ENCODE measurements around the gene HDDC2.

Gene HDDC2, protein sequence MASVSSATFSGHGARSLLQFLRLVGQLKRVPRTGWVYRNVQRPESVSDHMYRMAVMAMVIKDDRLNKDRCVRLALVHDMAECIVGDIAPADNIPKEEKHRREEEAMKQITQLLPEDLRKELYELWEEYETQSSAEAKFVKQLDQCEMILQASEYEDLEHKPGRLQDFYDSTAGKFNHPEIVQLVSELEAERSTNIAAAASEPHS

GRCh38 chr6:125301435-125302391 lies at the start of gene HDDC2:
HDDC2 (minus strand) TSS chr6:125301967; CDS start chr6:125301932, 35 bp downstream.
- FAIRE-seq (no peak), DNase-seq (ENCODE audit: low spot score) (peak; percentile 38)

- DNase-seq (ENCODE audit: low spot score) = no peak
Observed at GRCh38 chr6:125346926-125347563, 45.3 kb upstream of the HDDC2 start.

GRCh38 chr6:125346201-125346925 lies 44.6 kb upstream of the HDDC2 start:
- DNase-seq (ENCODE audit: low spot score) = no peak
- no peak for FAIRE-seq

More at GRCh38 chr6:125346926-125347563, 45.3 kb upstream of the HDDC2 start:
- no peak for FAIRE-seq

DNA sequence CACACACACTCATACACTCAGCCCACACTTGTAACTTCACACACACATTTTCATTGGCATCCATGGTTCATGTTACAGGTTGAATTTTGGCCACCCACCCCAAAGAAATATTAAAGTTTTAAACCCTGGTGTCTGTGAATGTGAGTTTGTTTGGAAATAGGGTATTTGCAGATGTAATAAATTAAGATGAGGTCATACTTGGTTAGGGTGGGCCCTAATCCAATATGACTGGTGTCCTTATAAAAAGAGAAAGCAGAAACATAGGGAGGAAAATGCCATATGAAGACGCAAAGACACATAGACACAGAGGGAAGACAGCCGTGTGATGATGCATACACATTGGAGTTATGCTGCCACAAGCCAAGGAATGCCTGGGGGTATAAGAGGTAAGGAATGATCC lies 39.7 kb upstream of the HDDC2 start:
- FAIRE-seq (no peak), DNase-seq (ENCODE audit: low spot score) (no peak)

GRCh38 chr6:125340991-125341390 lies 39.2 kb upstream of the HDDC2 start:
- FAIRE-seq (no peak), DNase-seq (ENCODE audit: low spot score) (no peak)

- no peak for DNase-seq (ENCODE audit: low spot score)
- FAIRE-seq = no peak
Observed at GRCh38 chr6:125340175-125340835, 38.5 kb upstream of the HDDC2 start.

DNA sequence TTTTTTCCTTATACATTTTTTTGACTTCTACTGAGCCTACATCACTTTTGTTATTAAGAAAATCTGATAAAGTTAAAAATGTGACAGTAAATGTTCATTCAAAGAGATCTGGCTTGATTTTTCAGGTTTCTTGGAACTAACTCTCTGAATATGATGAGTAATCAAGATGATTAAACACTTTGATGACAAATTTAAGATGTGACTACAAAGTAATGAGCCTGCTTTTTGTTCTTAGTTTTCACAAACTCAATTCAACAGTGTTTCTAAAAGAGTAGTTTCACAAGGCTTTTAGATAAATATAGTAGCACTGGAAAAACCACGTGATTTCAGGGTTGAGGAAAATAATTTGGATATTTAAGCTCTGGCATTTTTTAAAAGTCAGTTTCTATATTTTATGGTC lies 37.9 kb upstream of the HDDC2 start:
- FAIRE-seq (no peak), DNase-seq (ENCODE audit: low spot score) (no peak)

- DNase-seq (ENCODE audit: low spot score) = no peak
- no peak for FAIRE-seq
Observed at GRCh38 chr6:125338381-125338780, 36.6 kb upstream of the HDDC2 start.

DNA sequence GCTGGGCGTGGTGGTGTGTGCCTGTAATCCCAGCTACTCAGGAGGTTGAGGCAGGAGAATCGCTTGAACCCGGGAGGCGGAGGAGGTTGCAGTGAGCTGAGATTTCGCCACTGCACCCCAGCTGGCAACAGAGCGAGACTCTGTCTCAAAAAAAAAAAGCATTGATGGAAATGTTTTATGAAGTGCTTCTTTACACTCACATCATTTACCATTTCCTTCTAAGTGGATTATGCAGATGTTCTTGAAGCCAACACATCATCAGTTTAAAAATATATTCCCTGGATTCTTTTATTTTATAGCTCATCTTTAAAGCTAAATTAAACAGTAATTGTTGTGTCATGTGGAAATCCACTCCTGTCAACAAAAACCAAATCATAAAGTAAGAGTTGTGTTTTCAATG lies 35.9 kb upstream of the HDDC2 start:
- FAIRE-seq (no peak), DNase-seq (ENCODE audit: low spot score) (no peak)

DNA sequence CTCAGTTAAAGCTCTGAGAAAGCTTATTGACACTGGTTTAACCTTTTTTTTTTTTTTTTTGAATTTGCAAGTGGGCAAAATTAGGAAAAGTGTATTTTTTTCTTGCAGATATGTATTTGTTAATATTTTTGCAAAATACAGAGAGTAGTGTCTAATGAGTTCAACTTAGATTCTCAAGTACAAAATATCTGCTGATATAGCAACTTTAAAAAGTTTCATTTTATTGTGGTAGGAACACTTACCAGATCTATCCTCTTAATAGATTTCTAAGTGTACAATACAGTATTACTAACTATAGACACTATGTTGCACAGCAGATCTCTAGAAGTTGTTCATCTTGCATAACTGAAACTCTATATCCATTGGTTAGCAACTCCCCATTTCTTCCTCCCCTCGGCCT lies 30.9 kb upstream of the HDDC2 start:
- no peak for DNase-seq (ENCODE audit: low spot score)
- no peak for FAIRE-seq

- no peak for FAIRE-seq
- no peak for DNase-seq (ENCODE audit: low spot score)
Observed at GRCh38 chr6:125325586-125325985, 23.8 kb upstream of the HDDC2 start.

GRCh38 chr6:125323376-125323775 lies 21.6 kb upstream of the HDDC2 start:
- FAIRE-seq = no peak
- no peak for DNase-seq (ENCODE audit: low spot score)

GRCh38 chr6:125316621-125317020 lies 14.9 kb upstream of the HDDC2 start:
- no peak for DNase-seq (ENCODE audit: low spot score)
- FAIRE-seq = no peak

DNA sequence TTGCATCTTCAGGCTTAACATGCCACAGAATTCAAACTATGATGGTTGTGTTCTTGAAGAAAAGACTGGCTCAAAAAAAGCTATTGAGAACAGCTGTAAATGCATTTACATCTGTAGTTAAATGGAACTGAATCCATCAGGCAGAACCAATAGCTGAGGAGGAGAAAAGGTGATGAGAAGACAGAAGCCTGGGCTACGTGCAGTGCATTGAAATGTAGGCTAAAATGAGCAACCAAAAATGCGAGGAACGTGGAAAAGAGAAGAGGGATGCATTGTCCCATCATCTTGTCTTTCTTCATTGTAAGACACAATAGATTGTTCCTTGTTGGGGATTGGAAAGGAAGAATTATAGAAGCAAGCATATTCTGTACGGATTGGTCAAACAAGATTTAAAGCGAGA lies 13.8 kb upstream of the HDDC2 start:
- DNase-seq (ENCODE audit: low spot score) (no peak), FAIRE-seq (no peak)

- FAIRE-seq = no peak
Observed at GRCh38 chr6:125314009-125314581, 12.3 kb upstream of the HDDC2 start.

DNA sequence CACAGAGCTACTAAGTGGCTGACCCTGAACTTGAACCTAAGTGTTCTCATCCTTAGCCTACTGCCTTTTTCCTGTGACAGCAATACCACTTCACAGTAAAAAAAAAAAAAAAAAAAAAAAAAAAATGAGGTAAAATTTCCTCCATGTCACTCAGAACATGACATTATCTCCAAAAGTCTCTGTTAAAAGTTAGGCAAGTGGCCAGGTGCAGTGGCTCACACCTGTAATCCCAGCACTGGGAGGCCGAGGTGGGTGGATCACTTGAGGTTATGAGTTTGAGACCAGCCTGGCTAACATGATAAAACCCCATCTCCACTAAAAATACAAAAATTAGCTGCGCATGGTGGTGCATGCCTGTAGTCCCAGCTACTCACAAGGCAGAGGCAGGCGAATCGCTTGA lies 11.2 kb upstream of the HDDC2 start:
- no peak for FAIRE-seq
- no peak for DNase-seq (ENCODE audit: low spot score)

More at GRCh38 chr6:125314009-125314581, 12.3 kb upstream of the HDDC2 start:
- DNase-seq (ENCODE audit: low spot score) = peak; percentile 22

DNA sequence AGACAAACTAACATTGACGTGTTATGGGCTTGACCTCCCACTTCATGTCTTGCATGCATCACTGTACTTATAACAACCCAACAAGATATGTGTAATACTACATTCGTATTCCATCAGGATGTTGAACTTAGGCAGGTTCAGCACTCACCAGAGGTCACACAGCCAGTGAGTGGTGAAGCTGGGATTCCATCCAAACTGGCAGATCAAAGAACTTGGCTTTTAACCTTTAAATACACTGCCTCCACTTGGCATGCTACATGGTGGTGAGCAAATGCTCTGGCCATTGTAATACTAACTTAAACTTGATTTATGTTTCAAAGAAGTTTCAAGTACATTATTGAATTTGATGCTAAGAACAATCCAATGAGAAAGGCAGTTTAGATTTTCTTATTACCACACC lies 10.7 kb upstream of the HDDC2 start:
- no peak for FAIRE-seq
- no peak for DNase-seq (ENCODE audit: low spot score)

- DNase-seq (ENCODE audit: low spot score) (peak; percentile 45), FAIRE-seq (no peak)
Observed at GRCh38 chr6:125310994-125311649, 9.4 kb upstream of the HDDC2 start.

GRCh38 chr6:125307964-125308615 lies 6.3 kb upstream of the HDDC2 start:
- no peak for FAIRE-seq
- DNase-seq (ENCODE audit: low spot score) = no peak
